NOMO-1 treated with dmso at 0.1 percent for 144 hours (cell line): ENCODE measurements around the gene MRS2.
"Not testable (repeated sequence)": the region's sequence is repeated elsewhere in the genome, so short reads cannot be mapped to it uniquely, and the experiment has no call there.

Experiments
- DNase-seq: peaks from one replicate; lab custom pipeline; 2025; ENCODE audit not compliant: unreplicated experiment; lab: John Stamatoyannopoulos, UW

Gene MRS2

GRCh38 chr6:24402697-24403500, at the start of gene MRS2:
Gene MRS2 (plus strand): TSS chr6:24402936. CDS start chr6:24403047, 111 bp downstream.
- DNase-seq = peak; percentile 51

GRCh38 chr6:24353861-24354260, 48.9 kb upstream of the MRS2 start:
- no peak for DNase-seq

GRCh38 chr6:24355393-24355792, 47.3 kb upstream of the MRS2 start:
- no peak for DNase-seq

- DNase-seq = no peak
Measured at GRCh38 chr6:24356310-24356973, 46.3 kb upstream of the MRS2 start.

- no peak for DNase-seq
Measured at GRCh38 chr6:24357336-24358218, 45.2 kb upstream of the MRS2 start, which contains the start of gene DCDC2. Gene DCDC2 (minus strand): TSS chr6:24358059. CDS start chr6:24357750, 309 bp downstream.

GRCh38 chr6:24358219-24358821, 44.4 kb upstream of the MRS2 start:
- no peak for DNase-seq

- peak; percentile 69 for DNase-seq
Measured at GRCh38 chr6:24359640-24360454, 42.9 kb upstream of the MRS2 start.

GRCh38 chr6:24362363-24362762, 40.4 kb upstream of the MRS2 start:
- not testable (repeated sequence) for DNase-seq

GRCh38 chr6:24365103-24365633, 37.6 kb upstream of the MRS2 start:
- DNase-seq = not testable (repeated sequence)

- no peak for DNase-seq
Measured at GRCh38 chr6:24374612-24375011, 28.1 kb upstream of the MRS2 start.

GRCh38 chr6:24376871-24377270, 25.9 kb upstream of the MRS2 start:
- no peak for DNase-seq

- DNase-seq = no peak
Measured at GRCh38 chr6:24378473-24379097, 24.2 kb upstream of the MRS2 start.

- DNase-seq = no peak
Measured at GRCh38 chr6:24381476-24382219, 21.1 kb upstream of the MRS2 start.

- no peak for DNase-seq
Measured at GRCh38 chr6:24382220-24382540, 20.6 kb upstream of the MRS2 start.

- DNase-seq = not testable (repeated sequence)
Measured at GRCh38 chr6:24382891-24383494, 19.7 kb upstream of the MRS2 start.

- DNase-seq = not testable (repeated sequence)
Measured at GRCh38 chr6:24384369-24385130, 18.2 kb upstream of the MRS2 start.

GRCh38 chr6:24385536-24386269, 17.0 kb upstream of the MRS2 start:
- no peak for DNase-seq
